Activated naive CD4-positive, alpha-beta T cell treated with anti-CD3 and anti-CD28 coated beads, Interleukin-2, amount 10 ng/mL, durations not matched to agents 7 days and 5 days (primary cell): ENCODE data around the gene YTHDC2.
"Not testable (repeated sequence)": the region's sequence is repeated elsewhere in the genome, so short reads cannot be mapped to it uniquely, and the experiment has no call there.

ENCODE experiments used
- CTCF ChIA-PET: fragments of 350-600 bp; sonication (Branson Sonifier 250); formaldehyde crosslinking; loops from one replicate; lab custom pipeline; 2021; ENCODE audit warnings: antibody characterized with exemption; lab: Charles Lee
- DNase-seq: peaks from one replicate; pipeline ENCODE4 v3.0.0-alpha.2; 2020
- H3K27ac Mint-ChIP-seq: one replicate; pipeline ENCODE4 v1.8.0; 2021; ENCODE audit warnings: mild to moderate bottlenecking, moderate library complexity, mixed read lengths
- H3K27me3 Mint-ChIP-seq: one replicate; pipeline ENCODE4 v1.8.0; 2021; ENCODE audit warnings: mild to moderate bottlenecking, mixed read lengths
- H3K36me3 Mint-ChIP-seq: one replicate; pipeline ENCODE4 v1.8.0; 2021; ENCODE audit warnings: mixed read lengths
- H3K4me1 Mint-ChIP-seq: one replicate; pipeline ENCODE4 v1.8.0; 2021; ENCODE audit warnings: mixed read lengths
- H3K4me3 Mint-ChIP-seq: one replicate; pipeline ENCODE4 v1.8.0; 2021; ENCODE audit warnings: mild to moderate bottlenecking, moderate library complexity, mixed read lengths
- H3K9me3 Mint-ChIP-seq: one replicate; pipeline ENCODE4 v1.8.0; 2021; ENCODE audit warnings: mixed read lengths

The YTHDC2 gene

DNA sequence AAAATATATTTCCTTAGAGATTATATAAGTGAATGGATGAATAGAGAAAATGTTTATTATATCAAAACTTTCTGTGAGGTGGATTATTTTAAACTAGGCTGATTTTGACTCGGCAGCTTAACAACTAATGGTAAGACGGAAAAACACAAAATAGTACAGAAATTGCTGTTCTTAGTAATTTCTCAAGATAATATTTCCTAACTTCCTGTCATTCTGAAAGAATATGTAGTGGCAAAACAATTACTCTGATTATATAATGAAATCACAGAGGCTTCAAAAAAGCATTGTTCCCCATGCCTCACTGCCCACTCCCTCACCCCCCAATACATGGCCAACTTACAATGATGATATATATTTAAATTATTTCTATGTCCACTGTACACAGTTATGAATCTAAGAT lies 85.4 kb downstream of the YTHDC2 start:
- no peak for DNase-seq
- H3K27me3 Mint-ChIP-seq, result peaks cover 9% of the 10 kb centered on the region
- no peak overlapping the region for H3K4me3 Mint-ChIP-seq
- no peaks in the 10 kb centered on the region for H3K9me3 Mint-ChIP-seq
- H3K36me3 Mint-ChIP-seq, result peaks cover 9% of the 10 kb centered on the region
- H3K27ac Mint-ChIP-seq, result no peak overlapping the region
- CTCF ChIA-PET, result interaction anchor here (1.2 kb wide), 1 partner anchor 264 kb away, joined by 3 read pairs; no protein-coding TSS in a partner anchor
- H3K4me1 Mint-ChIP-seq, result no peaks in the 10 kb centered on the region

DNA sequence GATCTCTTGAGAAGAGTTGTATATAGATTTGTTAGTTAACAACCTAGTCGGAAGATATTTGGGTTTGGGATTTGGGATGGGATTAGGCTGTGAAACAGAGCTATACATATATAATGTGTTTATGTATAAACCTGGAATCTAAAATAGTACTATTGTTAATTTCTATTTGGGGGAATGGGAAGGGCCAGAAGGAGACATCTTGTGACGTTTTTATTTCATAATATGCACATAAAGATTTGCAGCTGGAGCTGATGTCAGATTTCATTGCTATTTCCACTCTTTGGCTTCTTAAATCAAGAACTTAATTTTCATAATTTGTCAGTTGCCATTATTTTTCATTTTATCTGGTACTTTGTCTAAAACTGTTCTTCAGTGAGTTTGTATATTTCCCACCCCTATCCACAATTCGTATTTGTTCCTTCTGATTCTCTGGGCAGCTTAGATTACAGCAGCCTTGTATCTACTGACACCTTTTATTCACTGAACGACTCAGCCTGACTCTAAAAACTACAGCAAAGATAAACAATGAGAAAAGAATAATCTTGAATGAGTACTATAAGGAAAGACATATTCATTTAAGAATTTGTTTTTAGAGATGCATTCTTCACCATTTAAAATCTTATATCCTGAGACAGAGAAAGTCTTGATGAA lies 86.9 kb downstream of the YTHDC2 start:
- no peaks in the 10 kb centered on the region for H3K4me1 Mint-ChIP-seq
- H3K4me3 Mint-ChIP-seq, result no peak overlapping the region
- H3K27ac Mint-ChIP-seq, result no peak overlapping the region
- CTCF ChIA-PET, result interaction anchor here (1.2 to 8.9 kb wide), 3 partner anchors 89 to 697 kb away, joined by 3 to 124 read pairs (median 3); no protein-coding TSS in a partner anchor
- H3K9me3 Mint-ChIP-seq, result no peaks in the 10 kb centered on the region
- peaks cover 4% of the 10 kb centered on the region for H3K36me3 Mint-ChIP-seq
- DNase-seq, result no peak
- peaks cover 12% of the 10 kb centered on the region for H3K27me3 Mint-ChIP-seq

DNA sequence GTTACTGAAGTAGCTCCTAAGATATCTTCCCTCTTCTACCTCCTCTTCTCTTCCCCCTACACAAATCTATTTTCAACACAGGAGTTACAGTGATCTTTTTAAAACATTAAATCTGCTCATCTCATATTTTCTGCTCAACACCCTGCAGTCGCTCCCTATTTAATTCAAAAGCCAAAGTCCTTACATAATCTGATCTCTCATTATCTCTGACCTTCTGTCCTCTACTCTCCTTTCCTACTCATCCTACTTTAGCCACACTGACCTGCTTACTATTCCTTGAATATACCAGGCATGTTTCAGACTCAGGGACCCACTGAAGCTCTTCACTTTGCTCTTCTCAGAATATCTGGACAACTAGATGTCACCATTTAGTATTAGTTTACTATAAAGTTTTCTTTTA lies 87.9 kb downstream of the YTHDC2 start:
- Mint-ChIP-seq H3K27me3 (peaks cover 22% of the 10 kb centered on the region), H3K4me1 (peaks cover 2% of the 10 kb centered on the region), H3K36me3 (peaks cover 4% of the 10 kb centered on the region), H3K9me3 (no peaks in the 10 kb centered on the region), H3K27ac (no peak overlapping the region), H3K4me3 (no peak overlapping the region)
- no peak for DNase-seq
- CTCF ChIA-PET, result interaction anchor here (1.0 to 8.9 kb wide), 4 partner anchors 11 to 699 kb away, joined by 3 to 124 read pairs (median 4); no protein-coding TSS in a partner anchor

DNA sequence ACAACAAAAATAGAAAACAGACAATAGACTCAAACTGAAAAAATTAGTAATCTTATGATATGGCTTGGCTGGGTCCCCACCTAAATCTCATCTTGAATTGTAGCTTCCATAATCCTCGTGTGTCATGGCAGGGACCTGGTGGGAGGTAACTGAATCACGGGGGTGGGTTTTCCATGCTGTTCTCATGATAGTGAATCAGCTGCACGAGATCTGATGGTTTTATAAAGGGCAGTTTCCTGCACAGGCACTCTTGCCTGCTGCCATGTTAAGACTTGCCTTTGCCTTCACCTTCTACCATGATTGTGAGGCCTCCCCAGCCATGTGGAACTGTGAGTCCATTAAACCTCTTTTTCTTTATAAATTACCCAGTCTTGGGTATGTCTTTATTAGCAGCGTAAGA lies 89.8 kb downstream of the YTHDC2 start:
- not testable (repeated sequence) for H3K9me3 Mint-ChIP-seq, H3K36me3 Mint-ChIP-seq, H3K4me3 Mint-ChIP-seq, H3K27ac Mint-ChIP-seq, DNase-seq
- H3K27me3 Mint-ChIP-seq, result peaks cover 28% of the 10 kb centered on the region
- H3K4me1 Mint-ChIP-seq, result peaks cover 12% of the 10 kb centered on the region
- CTCF ChIA-PET, result interaction anchor here (0.9 to 8.9 kb wide), 5 partner anchors 9 to 266 kb away, joined by 3 to 124 read pairs (median 4); no protein-coding TSS in a partner anchor

DNA sequence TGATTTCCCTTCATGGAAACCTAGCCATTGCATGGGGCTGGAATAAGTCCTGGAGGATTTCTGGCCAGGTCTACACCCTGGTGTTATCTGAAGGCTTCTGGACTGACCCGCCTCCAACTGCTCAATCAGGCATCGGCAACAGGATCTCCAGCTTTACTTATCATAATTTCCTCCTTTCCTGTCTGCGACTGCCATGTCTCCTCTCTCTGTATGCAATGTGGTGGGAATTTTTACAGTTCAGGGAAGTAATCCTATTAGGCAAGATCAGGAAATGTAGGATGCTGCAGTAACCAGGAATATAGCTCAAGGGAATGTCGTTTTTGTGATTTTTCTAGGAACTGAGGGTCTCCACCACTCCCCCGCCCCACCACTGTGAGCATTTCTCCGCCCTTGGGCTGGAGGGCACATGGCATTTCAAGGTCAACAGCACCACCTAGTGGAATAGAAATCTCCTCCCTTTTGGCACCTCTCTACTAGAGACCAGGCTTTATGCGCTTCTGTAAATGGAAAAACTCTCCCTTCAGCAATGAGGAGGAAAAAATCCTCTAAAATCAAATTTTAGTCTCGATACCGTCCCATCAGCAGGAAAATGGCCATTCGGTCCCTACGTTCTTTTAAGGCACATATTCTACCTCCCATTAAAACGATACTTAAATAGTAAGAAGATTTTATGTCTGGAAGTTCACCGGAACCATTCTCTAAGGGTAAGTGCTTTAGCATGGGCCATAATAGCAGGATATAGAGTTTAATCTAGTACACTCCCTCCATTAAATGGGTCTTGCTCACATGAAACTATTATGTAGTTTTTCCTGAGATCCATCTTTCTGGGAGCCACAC lies 93.0 kb downstream of the YTHDC2 start:
- CTCF ChIA-PET, result interaction anchor here (0.7 to 8.9 kb wide), 17 partner anchors 10 to 758 kb away, joined by 3 to 124 read pairs (median 5); no protein-coding TSS in a partner anchor
- no peak overlapping the region for H3K27ac Mint-ChIP-seq
- H3K4me3 Mint-ChIP-seq, result no peak overlapping the region
- peaks cover 30% of the 10 kb centered on the region for H3K27me3 Mint-ChIP-seq
- no peaks in the 10 kb centered on the region for H3K36me3 Mint-ChIP-seq
- peak; percentile 60 for DNase-seq
- H3K4me1 Mint-ChIP-seq, result peaks cover 15% of the 10 kb centered on the region
- peaks cover 2% of the 10 kb centered on the region for H3K9me3 Mint-ChIP-seq

DNA sequence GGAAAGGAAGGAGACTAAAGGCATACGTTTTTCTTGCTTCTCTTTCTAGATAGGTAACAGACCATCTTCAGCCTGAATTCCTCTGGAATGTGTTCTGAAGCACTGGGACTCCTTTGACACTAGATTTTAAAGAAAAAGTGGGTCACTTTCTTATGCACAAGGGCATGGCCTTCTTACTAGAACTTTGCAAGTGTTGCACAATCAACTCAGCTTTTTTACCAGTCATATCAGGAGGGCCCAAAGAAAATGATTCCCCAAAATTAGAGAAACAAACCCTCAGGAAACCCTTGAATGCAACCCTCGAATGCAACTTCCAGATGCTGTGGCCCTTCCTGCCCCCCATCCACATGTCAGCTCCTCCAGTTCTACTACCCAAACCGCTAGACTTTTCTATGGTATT lies 93.9 kb downstream of the YTHDC2 start:
- Mint-ChIP-seq H3K27ac (no peak overlapping the region), H3K27me3 (peaks cover 30% of the 10 kb centered on the region), H3K4me1 (peaks cover 15% of the 10 kb centered on the region), H3K36me3 (no peaks in the 10 kb centered on the region), H3K9me3 (peaks cover 2% of the 10 kb centered on the region), H3K4me3 (no peak overlapping the region)
- CTCF ChIA-PET, result interaction anchor here (0.8 to 8.9 kb wide), 4 partner anchors 56 to 278 kb away, joined by 3 to 124 read pairs (median 4); no protein-coding TSS in a partner anchor
- no peak for DNase-seq

DNA sequence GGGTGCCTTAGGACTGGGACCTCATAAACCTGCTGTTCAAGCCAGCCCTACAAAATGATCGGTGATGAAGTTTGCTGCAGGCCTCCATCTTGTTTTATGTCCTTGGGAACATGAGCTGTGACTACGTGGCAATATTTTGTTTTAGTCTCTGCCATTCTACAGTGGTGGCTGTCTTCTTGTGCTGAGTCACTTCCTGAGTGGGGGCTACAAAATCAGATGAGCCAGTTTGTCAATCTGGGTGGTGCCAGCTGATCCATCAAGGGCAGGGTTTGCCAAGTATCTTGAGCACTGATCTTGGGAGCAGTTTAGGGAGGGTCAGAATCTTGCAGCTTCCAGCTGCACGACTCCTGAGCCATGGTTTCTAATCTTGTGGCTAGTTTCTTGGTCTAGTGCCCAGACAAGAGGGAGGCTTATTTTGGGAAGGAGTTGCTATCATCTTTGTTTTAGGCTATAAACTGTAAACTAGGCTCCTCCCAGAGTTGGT lies 94.7 kb downstream of the YTHDC2 start:
- Mint-ChIP-seq H3K27ac (peak overlapping the region; percentile 71), H3K36me3 (no peaks in the 10 kb centered on the region), H3K4me3 (no peak overlapping the region), H3K27me3 (peaks cover 24% of the 10 kb centered on the region), H3K4me1 (peaks cover 15% of the 10 kb centered on the region), H3K9me3 (peaks cover 2% of the 10 kb centered on the region)
- CTCF ChIA-PET, result interaction anchor here (0.8 to 8.9 kb wide), 6 partner anchors 17 to 1057 kb away, joined by 3 to 124 read pairs (median 4); no protein-coding TSS in a partner anchor
- no peak for DNase-seq

DNA sequence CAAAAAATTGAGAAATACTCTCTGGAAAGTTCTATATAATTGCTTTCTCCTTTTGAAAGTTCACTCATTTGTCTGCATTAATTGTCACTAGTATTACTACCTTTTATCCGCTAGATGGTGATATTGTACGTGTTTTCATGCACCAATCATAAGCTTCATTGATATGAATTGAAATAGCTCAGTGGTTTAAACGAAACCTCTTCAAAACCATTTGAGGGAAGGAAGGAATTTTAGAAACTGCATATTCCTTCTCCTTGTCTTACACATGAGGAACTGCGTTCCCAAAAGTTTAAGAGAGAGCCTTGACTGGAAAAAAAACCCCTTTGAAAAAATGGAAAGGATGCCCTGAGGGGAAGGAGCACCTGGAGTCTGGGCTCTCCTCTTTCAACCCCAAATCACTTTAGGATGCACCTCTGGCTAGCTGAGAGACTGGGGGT lies 98.6 kb downstream of the YTHDC2 start:
- Mint-ChIP-seq H3K27ac (no peak overlapping the region), H3K36me3 (no peaks in the 10 kb centered on the region), H3K9me3 (peaks cover 2% of the 10 kb centered on the region), H3K4me3 (no peak overlapping the region), H3K4me1 (peaks cover 12% of the 10 kb centered on the region), H3K27me3 (peaks cover 10% of the 10 kb centered on the region)
- no peak for DNase-seq
- CTCF ChIA-PET, result interaction anchor here (0.6 to 2.2 kb wide), 29 partner anchors 8 to 1458 kb away, joined by 3 to 31 read pairs (median 4); no protein-coding TSS in a partner anchor

DNA sequence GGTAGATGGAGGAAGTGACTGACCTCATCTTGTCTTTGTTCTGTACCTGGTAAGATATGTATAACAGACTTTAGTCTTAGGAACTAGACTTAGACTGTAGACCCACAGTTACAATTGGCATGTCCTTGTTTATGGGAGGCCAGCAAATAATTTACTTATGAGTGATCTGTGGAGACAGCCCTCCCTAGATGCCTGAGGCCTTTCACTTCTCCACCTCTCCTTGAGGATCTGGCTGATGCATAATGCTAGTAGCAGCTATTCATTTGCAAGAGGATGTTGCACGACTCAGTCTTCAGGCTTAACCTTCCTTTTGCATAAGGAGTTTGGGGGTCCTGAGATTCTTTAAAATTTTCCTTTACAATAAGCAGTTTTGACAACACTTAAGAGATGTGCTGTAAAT lies 100.7 kb downstream of the YTHDC2 start:
- DNase-seq, result no peak
- no peak overlapping the region for H3K27ac Mint-ChIP-seq
- CTCF ChIA-PET, result interaction anchor here (0.6 kb wide), 1 partner anchor 1964 kb away, joined by 3 read pairs; no protein-coding TSS in a partner anchor
- no peaks in the 10 kb centered on the region for H3K36me3 Mint-ChIP-seq
- H3K4me3 Mint-ChIP-seq, result no peak overlapping the region
- H3K9me3 Mint-ChIP-seq, result peaks cover 10% of the 10 kb centered on the region
- H3K27me3 Mint-ChIP-seq, result peaks cover 5% of the 10 kb centered on the region
- H3K4me1 Mint-ChIP-seq, result peaks cover 2% of the 10 kb centered on the region

DNA sequence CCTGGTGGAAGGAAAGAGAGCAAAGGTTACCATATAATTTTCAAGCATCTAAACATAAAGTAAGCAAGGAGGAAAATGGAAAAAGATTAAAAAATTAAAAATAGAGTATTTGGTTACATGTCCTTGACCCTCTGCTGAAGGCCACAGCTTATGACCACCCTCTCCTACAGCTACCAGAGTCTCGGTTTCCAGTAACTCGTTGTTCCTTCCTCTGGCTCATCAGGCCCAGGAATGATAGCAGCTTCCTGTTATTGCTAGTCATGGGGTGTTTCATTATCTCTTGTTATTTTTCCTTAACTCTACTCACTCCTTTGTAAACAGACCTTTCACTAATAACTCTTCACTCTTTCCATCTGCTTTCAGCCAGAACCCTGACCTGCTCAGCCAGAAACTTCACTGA lies 102.2 kb downstream of the YTHDC2 start:
- Mint-ChIP-seq H3K27ac (no peak overlapping the region), H3K4me3 (no peak overlapping the region), H3K9me3 (peaks cover 9% of the 10 kb centered on the region), H3K27me3 (peaks cover 5% of the 10 kb centered on the region), H3K4me1 (peaks cover 2% of the 10 kb centered on the region), H3K36me3 (no peaks in the 10 kb centered on the region)
- DNase-seq, result no peak
- CTCF ChIA-PET, result interaction anchor here (1.0 kb wide), 1 partner anchor 835 kb away, joined by 3 read pairs; no protein-coding TSS in a partner anchor

DNA sequence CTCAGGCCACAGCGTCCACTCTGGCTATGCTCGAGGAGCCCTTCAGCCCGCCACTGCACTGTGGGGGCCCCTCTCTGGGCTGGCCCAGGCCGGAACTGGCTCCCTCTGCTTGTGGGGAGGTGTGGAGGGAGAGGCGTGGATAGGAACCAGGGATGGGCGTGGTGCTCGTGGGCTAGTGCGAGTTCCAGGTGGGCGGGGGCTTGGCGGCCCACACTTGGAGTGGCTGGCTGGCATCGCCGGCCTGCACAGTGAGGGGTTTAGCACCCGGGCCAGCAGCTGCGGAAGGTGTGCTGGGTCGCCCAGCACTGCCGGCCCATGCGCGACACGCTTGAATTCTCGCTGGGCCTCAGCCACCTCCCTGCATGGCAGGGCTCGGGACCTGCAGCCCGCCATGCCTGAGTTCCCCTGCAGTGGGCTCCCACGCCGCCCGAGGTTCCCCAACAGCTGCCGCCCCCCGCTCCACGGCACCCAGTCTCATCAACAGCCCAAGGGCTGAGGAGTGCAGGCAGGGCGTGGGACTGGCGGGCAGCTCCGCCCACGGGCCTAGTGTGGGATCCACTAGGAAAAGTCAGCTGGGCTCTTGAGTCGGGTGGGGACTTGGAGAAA lies 103.8 kb downstream of the YTHDC2 start:
- H3K36me3 Mint-ChIP-seq, result no peaks in the 10 kb centered on the region
- peaks cover 5% of the 10 kb centered on the region for H3K27me3 Mint-ChIP-seq
- H3K4me1 Mint-ChIP-seq, result peaks cover 2% of the 10 kb centered on the region
- H3K9me3 Mint-ChIP-seq, result peaks cover 9% of the 10 kb centered on the region
- H3K27ac Mint-ChIP-seq, result no peak overlapping the region
- no peak for DNase-seq
- H3K4me3 Mint-ChIP-seq, result no peak overlapping the region
- CTCF ChIA-PET, result no interaction called here

DNA sequence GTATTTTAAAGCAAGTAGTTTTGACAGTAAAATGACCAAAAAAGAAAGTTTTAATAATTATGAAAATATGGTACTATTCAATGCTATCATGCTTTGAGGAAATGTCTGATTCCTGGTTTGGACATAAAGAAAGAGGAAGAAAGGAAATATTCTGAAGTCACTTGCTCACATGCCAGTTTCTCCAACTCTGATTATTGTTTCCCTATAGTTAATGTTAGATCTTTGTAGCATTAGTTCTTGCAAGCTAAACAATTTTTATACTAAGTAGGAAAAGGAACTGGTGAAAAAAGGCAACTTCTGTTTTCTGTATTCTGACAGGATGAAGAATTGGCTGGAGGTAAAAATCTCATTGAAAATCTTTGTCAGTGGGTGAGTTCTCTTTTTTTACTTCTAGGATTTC lies 119.5 kb downstream of the YTHDC2 start:
- Mint-ChIP-seq H3K27ac (no peak overlapping the region), H3K27me3 (peaks cover 17% of the 10 kb centered on the region), H3K4me1 (no peaks in the 10 kb centered on the region), H3K9me3 (no peaks in the 10 kb centered on the region), H3K36me3 (no peaks in the 10 kb centered on the region), H3K4me3 (no peak overlapping the region)
- CTCF ChIA-PET, result interaction anchor here (0.7 kb wide), 1 partner anchor 21 kb away, joined by 4 read pairs; no protein-coding TSS in a partner anchor
- no peak for DNase-seq

DNA sequence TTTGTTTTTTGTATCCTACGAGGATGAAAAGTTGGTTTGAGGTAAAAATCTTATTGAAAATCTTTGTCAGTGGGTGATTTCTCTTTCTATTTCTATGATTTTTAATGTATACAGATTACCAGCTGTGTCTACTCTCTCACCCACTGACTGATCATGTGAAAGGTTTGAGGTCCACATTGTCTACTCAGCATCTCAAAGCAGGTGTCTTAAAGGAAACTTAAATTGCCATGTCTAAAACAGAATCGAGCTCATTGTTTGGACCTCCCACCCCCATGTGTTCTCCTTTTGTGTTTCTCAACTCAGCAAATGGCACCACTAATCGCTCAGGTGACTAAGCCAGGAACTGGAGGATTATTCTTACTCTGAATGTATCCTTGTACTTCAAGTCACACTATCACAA lies 121.5 kb downstream of the YTHDC2 start:
- Mint-ChIP-seq H3K4me3 (no peak overlapping the region), H3K27ac (no peak overlapping the region), H3K4me1 (no peaks in the 10 kb centered on the region), H3K9me3 (no peaks in the 10 kb centered on the region), H3K27me3 (peaks cover 9% of the 10 kb centered on the region), H3K36me3 (no peaks in the 10 kb centered on the region)
- DNase-seq, result no peak
- CTCF ChIA-PET, result no interaction called here
